Measurements from ENCODE around the gene BTBD19.
"Not testable (repeated sequence)": the region's sequence is repeated elsewhere in the genome, so short reads cannot be mapped to it uniquely, and the experiment has no call there.

The BTBD19 gene

GRCh38 chr1:44829506-44830384, 21.4 kb downstream of the BTBD19 start:
- no peak for DNase-seq

DNA sequence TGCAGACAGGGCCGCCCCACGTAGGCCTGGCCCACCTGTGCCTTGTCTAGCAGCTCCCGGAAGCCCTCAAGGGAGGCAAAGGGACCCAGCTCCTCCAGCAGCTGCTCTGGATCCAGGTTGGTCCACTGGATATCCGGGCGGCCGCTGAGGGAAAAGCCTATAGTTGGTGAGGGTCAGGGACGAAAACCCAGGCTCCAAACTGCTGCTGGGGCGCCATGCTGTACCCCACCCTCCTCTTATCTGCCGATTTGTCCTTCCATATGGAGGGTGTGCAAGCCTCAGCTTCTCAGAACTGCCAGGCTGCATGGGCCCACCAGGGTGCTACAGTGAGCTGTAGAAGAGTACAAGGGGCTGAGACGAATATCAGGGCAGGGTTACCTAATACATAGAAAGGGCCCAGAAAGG, 22.6 kb downstream of the BTBD19 start:
- no peak for DNase-seq

DNA sequence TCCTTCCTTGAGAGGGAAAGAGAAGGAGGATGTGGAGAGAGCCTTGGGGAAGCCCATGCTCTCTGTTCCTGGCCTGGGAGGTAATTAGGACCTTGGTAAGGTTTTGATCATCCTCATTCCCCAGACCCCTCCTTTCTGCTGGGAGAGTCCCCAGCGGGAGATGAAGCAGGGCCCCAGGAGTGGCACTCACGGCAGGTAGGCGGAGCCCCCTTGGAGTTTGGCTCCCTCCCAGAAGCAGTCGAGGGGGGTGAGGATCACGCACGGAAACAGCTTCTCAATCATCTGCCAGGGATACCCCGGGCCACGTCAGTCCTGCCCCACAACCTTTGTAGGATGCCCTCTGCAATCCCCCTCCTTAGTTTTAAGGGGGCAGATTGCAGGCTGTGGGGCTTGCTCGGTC, 23.2 kb downstream of the BTBD19 start:
- DNase-seq, result no peak

DNA sequence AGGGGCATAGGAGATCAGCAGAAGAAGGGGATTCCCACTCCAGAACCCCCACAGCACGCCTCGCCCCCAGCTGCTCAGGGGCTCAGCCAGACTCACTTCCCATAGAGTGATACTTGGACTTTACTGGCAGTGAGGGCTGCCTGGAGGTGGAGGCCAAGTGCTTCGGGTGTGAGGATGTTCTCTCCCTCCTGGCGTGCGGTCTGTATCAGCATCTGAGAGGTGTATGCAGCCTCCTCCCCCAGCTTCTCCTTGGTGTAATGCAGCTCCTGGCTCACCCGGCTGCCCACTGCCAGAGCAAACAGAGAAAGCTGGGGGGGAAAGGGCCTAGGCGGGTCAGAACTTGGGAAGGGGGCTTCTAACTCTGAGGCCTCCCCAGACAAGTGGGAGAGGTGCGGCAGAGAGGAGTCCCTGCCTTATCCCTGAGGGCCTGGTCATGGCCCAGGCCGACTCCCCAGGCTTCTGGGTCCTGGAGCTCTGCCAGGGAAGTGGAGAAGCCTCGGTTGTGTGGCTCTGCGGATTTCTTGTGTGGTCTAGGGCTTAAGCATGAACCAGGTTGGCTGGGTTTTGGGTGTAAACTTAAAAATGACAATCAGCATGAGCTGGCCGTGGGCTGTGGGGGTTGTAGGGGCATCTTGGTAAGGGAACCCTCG, 23.9 kb downstream of the BTBD19 start:
- no peak for DNase-seq

DNA sequence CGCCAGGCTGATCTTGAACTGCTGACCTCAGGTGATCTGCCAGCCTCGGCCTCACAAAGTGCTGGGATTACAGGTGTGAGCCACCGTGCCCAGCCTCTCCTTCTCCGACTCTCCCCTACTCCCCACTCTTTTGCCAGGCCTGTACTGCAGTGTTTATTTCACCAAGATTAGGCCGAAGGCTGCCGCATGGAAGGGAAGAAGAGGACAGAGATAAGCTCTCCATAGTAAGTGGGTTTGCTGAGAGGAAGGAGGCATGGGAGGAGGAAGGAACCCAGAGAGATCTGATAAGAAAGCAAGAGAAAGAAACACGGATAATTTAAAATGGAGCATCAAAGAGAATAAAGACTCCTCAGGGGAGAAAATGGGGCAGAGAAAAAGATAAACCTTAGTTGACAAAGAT, 26.0 kb downstream of the BTBD19 start:
- DNase-seq, result no peak

GRCh38 chr1:44835738-44836675, 27.7 kb downstream of the BTBD19 start:
- DNase-seq, result peak; percentile 82

- DNase-seq, result not testable (repeated sequence)
Measured at GRCh38 chr1:44838294-44838693, 30.0 kb downstream of the BTBD19 start.

- DNase-seq, result no peak
Measured at GRCh38 chr1:44839576-44839975, 31.3 kb downstream of the BTBD19 start.

DNA sequence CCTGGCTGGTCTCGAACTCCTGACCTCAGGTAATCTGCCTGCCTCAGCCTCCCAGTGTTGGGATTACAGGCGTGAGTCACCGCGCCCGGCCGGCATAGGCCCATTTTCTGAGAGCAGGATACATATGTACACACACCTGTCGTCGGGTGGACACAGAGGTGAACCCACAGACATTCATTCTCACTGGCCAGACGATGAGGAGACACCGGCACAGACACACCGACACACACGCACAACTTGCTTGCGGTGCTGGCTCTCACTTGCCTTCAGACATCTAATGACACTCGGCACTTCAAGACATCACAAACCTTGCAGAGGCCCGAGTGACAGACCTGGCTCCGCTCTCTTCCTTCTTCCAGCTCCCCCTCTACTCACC, 34.2 kb downstream of the BTBD19 start:
- DNase-seq, result no peak

DNA sequence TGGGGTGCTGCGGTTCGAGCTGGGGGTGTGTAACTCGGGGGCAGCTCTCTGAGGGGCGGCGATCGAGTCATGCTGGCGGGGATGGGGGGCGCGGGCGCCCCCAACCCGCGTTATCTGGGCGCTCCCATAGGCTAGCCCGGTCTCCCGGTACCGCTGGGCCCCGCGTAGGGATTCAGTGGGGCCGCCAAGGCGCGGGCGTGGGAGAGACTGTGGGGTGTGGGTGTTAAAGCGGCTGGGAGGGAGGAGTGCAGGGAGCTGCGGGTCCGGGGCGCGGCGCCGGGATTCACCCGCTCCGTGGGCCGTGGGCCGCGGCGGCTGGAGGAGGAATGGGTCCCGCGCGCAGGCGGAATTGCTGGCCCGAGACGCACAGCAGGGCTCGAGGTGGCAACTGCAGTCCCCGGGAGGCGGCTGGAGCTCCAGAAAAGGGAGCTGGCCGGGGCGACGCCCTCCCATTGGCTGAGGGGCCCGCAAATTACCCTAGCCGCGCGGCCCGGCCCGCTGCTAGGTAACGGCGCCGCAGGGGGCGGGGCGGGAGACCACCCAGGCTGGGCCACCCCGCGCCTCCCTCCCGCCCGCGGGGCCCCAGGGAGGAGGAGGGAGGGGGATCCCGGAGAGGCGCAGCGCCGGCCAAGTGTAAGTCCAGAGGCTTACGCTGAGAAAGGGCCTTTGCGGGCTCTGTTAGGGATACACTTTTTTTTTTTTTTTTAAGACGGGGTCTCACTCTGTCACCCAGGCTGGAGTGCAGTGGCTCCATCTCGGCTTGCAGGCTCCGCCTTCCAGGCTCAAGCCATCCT, 34.7 kb downstream of the BTBD19 start, which contains the start of gene PTCH2:
TSS of gene PTCH2 (minus strand) at position 392 of the 794 bp plus-strand sequence. CDS start at position 71, 321 bp downstream.
- DNase-seq, result no peak

DNA sequence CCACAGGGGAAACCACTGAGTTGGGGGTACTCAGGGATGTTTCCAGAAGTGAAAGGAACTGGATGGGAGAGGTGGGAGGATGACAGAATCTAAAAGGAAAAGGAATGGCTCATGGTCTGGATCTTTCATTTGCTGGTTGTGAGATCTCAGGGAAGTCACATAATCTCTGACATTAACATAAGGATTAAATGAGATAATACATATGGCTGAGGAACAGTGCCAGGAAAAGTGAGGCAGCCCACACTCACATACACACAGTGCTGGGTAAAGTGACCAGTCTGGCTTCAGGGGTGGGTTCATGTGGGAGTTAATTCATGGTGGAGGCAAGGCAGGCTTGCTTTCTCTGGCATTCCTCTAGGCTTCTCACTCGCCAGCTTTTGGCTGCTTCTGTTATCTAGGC, 38.7 kb downstream of the BTBD19 start:
- no peak for DNase-seq

DNA sequence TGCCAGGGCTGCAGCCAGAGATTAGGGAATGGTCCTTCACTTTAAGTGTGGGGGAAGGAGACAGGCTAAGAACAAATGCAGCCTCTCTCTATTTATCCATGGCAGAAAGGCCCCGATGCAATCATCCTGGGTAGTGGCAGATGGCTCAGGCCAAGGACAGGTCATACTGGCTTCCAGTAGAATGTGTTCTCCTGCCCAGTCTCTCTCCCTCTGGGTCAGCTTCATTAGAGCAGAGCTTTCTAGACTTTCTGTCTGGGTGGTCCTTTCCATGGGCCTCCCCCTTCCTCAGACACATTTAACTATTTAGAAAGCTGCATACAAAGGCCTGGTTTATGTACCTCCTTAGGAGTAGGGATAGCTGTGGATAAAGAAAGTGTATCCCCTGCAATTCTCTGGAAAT, 39.5 kb downstream of the BTBD19 start:
- DNase-seq, result no peak

GRCh38 chr1:44848456-44849181, 40.3 kb downstream of the BTBD19 start:
- DNase-seq, result no peak

- no peak for DNase-seq
Measured at GRCh38 chr1:44849575-44850132, 41.3 kb downstream of the BTBD19 start.

- no peak for DNase-seq
Measured at GRCh38 chr1:44851308-44851707, 43.0 kb downstream of the BTBD19 start.

DNA sequence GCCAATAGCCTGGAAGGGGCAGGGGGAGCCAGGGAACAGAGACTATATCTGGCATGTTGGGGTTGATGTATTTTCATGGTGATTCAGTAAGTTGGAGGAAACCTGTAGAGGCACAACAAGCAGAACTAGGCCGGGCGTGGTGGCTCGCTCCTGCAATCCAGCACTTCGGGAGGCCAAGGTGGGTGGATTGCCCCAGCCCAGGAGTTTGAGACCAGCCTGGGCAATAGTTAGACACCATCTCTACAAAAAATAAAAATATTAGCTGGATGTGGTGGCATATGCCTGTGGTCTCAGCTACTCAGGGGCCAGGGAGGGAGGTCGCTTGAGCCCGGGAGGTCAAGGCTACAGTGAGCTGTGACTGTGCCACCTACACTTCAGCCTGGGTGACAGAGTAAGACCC, 44.9 kb downstream of the BTBD19 start:
- no peak for DNase-seq

DNA sequence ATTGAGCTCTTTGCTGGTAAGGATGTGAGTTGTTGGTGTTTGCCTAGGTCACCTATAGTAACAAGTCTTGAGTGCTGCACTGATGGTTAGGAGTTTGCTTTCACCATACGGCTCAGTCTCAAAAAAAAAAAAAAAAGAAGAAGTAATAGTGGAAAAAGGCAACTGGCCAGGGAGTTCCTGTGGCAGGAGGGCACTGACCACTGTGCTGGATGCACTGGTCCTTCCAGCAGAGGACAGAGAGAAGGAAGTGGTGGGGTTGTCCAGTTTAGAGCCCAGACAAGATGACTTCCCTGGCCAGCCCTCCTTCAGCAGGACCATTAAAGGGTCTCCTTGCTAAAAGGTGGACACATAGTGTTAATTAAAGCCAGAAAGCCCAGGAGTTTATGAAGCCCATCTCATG, 46.6 kb downstream of the BTBD19 start:
- DNase-seq, result no peak

- DNase-seq, result no peak
Measured at GRCh38 chr1:44855742-44856141, 47.4 kb downstream of the BTBD19 start.

- no peak for DNase-seq
Measured at GRCh38 chr1:44857446-44857845, 49.1 kb downstream of the BTBD19 start.

DNA sequence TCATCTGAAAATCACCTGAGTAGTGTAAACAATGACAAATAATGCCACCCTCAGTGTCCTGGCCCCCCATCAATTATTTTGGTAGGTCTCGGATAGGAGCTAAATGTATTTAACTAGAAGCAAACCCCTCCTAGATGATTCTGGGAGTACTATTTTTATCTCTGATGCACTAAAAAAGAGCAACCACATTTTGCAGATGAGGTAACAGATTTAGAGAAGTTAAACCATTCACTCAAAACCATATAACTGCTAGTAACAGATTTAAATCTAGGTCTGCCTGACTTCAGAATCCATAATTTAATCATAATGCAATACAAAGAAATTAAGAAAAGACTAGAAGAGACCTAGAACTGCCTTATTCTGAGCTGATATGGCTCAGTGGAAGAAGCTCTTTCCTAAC, 52.0 kb downstream of the BTBD19 start:
- no peak for DNase-seq

- DNase-seq, result no peak
Measured at GRCh38 chr1:44860891-44861425, 52.6 kb downstream of the BTBD19 start.

Measured in CD4-positive, alpha-beta T cell treated with Interleukin-15 for 1 hour (primary cell).